ENCODE results near the gene ST3GAL2. TPM values are rescaled to one million over a fixed set of nuclear protein-coding genes. Genes with fewer than 3 reads are reported as not detected.
"Not testable (repeated sequence)": the region's sequence is repeated elsewhere in the genome, so short reads cannot be mapped to it uniquely, and the experiment has no call there.

Gene ST3GAL2
- total RNA-seq, 2 donors from 2014 or later: 11.8 to 14.4 TPM

DNA sequence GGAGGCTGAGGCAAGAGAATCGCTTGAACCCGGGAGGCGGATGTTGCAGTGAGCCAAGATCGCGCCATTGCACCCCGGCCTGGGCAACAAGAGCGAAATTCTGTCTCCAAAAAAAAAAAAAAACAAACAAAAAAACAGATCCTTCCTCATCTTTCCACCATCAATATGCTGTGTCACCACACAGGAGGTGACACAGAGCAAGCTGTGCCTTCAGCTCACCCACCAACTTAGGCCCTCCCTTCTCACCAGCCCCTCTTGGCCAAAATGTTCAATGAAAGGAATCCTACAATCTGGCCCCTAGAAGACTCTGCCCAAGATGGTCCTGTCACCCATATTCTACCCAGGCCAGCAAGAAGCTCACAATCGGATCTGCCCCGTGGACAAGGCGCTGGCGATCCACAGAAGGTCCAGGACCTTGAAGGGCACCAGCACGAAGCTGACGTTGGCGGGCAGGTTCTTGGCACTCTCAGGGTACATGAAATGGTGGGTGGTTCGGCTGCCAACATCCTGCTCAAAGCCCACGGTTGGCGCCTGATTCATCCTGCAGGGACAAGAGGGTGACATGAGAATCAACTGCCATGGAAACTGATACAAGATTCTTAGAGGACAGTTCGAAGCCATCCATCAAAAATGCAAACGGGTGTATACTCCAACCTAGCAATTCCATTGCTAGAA is 50.8 kb downstream of the ST3GAL2 start:
- ATAC-seq: no peak
- Mint-ChIP-seq H3K27ac (no peak overlapping the region), H3K27me3 (no peaks in the 10 kb centered on the region), H3K36me3 (ENCODE audit: low read depth) (peaks cover 5% of the 10 kb centered on the region), H3K4me1 (peaks cover 2% of the 10 kb centered on the region), H3K4me3 (no peak overlapping the region)
- no peaks in the 10 kb centered on the region for H3K9me3 ChIP-seq (ENCODE audit: control insufficient read depth, low read length, poor library complexity, severe bottlenecking)
- DNase-seq: no peak

DNA sequence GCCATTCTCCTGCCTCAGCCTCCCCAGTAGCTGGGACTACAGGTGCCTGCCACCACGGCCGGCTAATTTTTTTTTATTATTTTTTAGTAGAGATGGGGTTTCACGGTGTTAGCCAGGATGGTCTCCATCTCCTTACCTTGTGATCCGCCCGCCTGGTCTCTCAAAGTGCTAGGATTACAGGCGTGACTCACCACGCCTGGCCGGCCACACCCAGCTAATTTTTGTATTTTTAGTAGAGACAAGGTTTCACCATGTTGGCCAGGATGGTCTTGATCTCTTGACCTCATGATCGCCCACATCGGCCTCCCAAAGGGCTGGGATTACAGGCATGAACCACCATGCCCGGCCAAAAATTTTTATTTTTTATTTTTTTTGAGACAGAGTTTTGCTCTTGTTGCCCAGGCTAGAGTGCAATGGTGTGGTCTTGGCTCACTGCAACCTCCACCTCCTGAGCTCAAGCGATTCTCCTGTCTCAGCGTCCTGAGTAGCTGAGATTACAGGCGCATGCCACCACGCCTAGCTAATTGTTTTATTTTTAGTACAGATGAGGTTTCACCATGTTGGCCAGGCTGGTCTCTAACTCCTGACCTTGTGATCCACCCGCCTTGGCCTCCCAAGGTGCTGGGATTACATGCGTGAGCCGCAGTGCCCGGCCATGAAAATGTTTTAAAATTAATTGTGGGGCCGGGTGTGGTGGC is 52.5 kb downstream of the ST3GAL2 start:
- ATAC-seq; H3K27me3 Mint-ChIP-seq; H3K27ac Mint-ChIP-seq; H3K9me3 ChIP-seq (ENCODE audit: control insufficient read depth, low read length, poor library complexity, severe bottlenecking); H3K4me1 Mint-ChIP-seq; H3K4me3 Mint-ChIP-seq; DNase-seq; H3K36me3 Mint-ChIP-seq (ENCODE audit: low read depth): not testable (repeated sequence)

DNA sequence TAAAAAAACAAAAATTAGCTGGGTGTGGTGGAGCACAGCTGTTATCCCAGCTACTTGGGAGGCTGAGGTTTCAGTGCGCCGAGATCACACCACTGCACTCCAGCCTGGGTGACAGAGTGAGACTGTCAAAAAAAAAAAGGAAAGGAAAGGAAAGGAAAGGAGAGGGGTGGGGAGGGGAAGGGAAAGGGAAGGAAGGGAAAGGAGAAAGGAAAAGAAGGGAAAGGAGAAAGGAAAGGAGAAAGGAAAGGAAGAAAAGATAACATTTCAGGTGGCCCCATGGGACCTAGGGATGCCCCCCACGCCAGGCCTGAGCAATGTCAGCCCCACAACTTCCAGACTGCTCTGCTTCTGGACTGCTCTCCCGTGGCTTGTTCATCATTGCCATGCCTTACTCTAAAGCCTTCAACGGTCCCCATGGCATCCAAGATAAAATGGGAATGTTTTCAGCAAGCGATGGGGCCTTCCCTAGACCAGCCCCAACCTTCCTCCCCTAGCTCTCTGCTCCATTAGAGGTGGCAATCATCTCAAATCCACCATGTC is 55.4 kb downstream of the ST3GAL2 start:
- no peak for ATAC-seq
- Mint-ChIP-seq H3K27ac (no peak overlapping the region), H3K4me3 (peak overlapping the region; percentile 43), H3K4me1 (peaks cover 9% of the 10 kb centered on the region), H3K36me3 (ENCODE audit: low read depth) (peaks cover 5% of the 10 kb centered on the region), H3K27me3 (no peaks in the 10 kb centered on the region)
- H3K9me3 ChIP-seq (ENCODE audit: control insufficient read depth, low read length, poor library complexity, severe bottlenecking): no peaks in the 10 kb centered on the region
- DNase-seq: no peak

DNA sequence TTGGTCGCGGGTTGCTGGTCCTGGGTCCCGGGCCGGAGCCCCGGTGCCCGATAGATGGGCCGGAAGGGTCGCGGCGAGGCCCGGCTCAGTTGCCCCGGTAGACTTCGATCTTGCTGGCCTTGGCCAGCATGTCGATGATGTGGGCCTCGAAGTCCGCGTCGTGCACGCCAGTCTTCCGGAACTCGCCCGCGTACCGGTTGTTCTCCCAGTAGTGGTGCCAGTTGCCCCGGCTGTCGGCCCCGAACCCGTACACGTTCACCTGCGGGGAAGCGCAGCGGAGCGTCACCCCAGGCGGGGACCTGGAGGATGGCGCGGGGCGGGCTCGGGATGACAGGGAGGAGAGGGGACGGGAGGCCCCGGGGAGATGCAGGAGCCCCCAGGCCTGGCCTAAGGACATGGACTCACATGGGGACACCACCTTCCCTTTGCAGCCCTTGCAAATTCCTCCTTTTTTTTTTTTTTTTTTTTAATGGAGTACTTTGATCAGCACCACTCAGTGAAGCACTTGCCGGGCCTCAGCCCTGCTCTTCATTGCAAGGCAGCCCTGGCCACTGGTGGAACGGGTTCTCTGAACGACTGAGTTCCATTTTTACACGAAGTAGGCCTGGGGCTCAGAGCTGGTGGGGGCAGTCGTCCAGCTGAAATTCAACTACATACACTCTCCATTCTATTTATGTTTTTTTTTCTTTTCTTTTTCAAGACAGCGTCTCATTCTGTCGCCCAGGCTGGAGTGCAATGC is 57.1 kb downstream of the ST3GAL2 start:
- H3K9me3 ChIP-seq (ENCODE audit: control insufficient read depth, low read length, poor library complexity, severe bottlenecking): no peaks in the 10 kb centered on the region
- Mint-ChIP-seq H3K27me3 (no peaks in the 10 kb centered on the region), H3K27ac (peak overlapping the region; percentile 83), H3K36me3 (ENCODE audit: low read depth) (peaks cover 3% of the 10 kb centered on the region), H3K4me1 (peaks cover 13% of the 10 kb centered on the region), H3K4me3 (peak overlapping the region; percentile 97)
- ATAC-seq: peak; percentile 26
- no peak for DNase-seq

DNA sequence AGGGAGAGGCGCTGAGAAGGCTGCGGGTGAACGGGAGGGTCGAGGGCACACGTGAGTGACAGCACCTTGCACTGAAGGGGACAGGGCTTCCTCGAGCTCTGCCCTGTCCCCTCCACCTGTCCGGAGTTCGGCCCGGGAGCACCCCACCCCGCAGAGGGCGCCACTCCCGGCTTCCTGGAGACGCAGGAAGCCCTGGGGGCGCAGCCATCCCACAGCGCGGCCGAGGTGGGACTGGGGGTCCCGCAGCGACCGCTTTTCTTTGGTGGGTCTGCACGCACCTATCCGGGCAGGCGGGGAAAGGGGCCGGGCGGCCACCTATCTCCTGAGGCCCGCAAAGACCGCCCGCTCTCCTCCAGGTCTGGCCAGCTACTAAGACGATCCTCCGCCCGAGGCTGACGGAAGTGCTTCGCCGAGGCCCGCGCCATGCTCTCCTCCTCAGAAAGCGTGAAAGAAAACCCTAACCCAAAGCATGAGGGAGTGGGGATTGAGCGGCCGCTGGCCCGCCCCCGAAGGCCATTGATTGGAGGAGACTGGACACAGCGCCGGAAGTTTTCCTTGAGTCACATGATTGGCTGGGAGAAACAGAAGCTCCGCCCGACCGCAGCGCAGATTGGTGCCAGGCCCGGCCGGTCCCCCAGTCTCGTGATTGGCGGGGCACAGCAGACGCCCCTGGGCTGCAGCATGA is 57.8 kb downstream of the ST3GAL2 start:
- H3K27me3 Mint-ChIP-seq: no peaks in the 10 kb centered on the region
- H3K4me3 Mint-ChIP-seq: peak overlapping the region; percentile 97
- no peaks in the 10 kb centered on the region for H3K9me3 ChIP-seq (ENCODE audit: control insufficient read depth, low read length, poor library complexity, severe bottlenecking)
- H3K27ac Mint-ChIP-seq: peak overlapping the region; percentile 83
- peak; percentile 95 for ATAC-seq
- peaks cover 13% of the 10 kb centered on the region for H3K4me1 Mint-ChIP-seq
- H3K36me3 Mint-ChIP-seq (ENCODE audit: low read depth): peaks cover 3% of the 10 kb centered on the region
- peak; percentile 86 to 93 (median 88) for DNase-seq

DNA sequence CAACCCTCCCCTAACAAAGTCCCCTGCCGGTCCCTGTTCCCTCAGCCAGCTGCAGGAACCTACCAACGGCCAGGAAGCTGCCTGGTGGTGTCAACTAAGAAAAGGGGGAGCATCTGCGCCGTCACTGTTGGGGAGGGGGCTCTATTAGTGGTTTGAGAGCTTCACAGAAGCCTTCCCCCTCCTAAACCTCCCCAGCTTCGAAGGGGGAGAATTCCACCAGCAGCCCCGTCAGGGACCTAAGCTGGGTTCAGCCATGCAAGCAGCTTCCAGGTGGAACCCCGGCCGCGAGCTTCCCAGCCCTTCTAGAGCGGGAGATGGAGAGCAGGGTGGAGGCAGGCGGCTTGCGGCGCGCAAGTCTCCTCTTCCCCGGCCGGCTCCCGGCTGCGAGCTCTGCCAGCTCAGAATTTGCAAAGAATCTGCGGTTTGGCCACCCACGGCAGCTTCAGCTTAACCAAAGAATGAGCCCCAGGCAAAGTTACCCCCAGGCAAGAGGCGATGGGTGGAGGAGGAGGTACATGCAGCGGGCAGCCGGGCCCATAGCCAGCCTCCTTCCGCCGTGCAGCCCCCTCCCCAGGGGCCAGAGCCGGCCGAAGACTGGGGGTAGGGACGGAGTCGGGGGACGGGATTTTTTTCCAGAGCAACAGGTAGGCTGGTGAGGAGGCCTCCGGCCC is 58.5 kb downstream of the ST3GAL2 start:
- DNase-seq (peak; percentile 24 to 46 (median 42)), ATAC-seq (peak; percentile 23)
- H3K4me1 Mint-ChIP-seq: peaks cover 13% of the 10 kb centered on the region
- no peaks in the 10 kb centered on the region for H3K9me3 ChIP-seq (ENCODE audit: control insufficient read depth, low read length, poor library complexity, severe bottlenecking)
- H3K36me3 Mint-ChIP-seq (ENCODE audit: low read depth): peaks cover 3% of the 10 kb centered on the region
- peak overlapping the region; percentile 97 for H3K4me3 Mint-ChIP-seq
- no peaks in the 10 kb centered on the region for H3K27me3 Mint-ChIP-seq
- H3K27ac Mint-ChIP-seq: peak overlapping the region; percentile 83

DNA sequence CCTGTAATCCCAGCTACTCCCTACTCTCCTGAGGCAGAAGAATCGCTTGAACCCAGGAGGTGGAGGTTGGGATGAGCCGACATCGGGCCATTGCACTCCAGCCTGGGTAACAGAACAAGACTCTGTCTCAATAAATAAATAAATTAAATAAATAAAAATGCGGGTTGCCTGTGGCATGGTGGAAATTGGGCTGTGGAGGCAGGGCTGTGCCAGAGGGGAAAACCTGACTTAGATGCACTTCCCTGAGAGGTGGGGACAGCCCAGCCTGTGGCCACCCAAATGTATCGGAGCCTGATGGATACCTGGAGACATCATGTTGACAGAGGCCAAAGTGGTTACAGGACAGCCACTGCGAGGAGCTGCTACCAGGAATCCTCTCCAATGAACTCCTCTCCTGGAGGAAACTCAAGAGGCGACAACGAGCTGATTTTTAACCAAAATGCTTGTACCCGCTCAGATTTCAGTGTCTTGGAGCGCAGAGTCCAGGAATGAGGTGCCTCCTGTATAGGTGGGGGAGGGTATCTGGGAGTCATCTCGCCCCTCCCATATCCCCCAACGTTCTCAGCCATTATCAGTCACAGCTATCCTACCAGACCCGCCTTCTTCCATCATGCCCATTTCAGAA is 59.9 kb downstream of the ST3GAL2 start:
- H3K27ac Mint-ChIP-seq: no peak overlapping the region
- peaks cover 13% of the 10 kb centered on the region for H3K4me1 Mint-ChIP-seq
- no peaks in the 10 kb centered on the region for H3K9me3 ChIP-seq (ENCODE audit: control insufficient read depth, low read length, poor library complexity, severe bottlenecking)
- ATAC-seq: no peak
- DNase-seq: no peak
- H3K27me3 Mint-ChIP-seq: no peaks in the 10 kb centered on the region
- no peaks in the 10 kb centered on the region for H3K36me3 Mint-ChIP-seq (ENCODE audit: low read depth)
- no peak overlapping the region for H3K4me3 Mint-ChIP-seq

DNA sequence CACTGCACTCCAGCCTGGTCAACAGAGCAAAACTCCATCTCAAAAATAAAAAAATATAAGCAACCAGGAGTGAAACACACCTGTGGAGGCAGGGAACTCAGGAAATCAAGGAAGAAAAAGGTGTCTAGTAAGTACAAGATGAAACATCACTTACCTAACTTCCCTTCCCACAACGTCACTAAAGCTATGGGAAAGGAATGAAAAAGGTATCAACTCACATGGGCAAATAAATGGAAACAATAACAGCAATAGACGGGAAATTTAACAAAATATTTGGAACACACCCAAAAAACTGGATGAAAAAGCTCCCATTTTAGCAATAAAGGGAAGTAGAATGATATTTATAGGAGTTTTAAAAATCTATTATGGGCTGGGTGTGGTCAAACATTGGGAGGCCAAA is 61.1 kb downstream of the ST3GAL2 start:
- Mint-ChIP-seq H3K36me3 (ENCODE audit: low read depth) (no peaks in the 10 kb centered on the region), H3K4me3 (peak overlapping the region; percentile 68), H3K27me3 (no peaks in the 10 kb centered on the region), H3K4me1 (peaks cover 13% of the 10 kb centered on the region), H3K27ac (peak overlapping the region; percentile 72)
- no peaks in the 10 kb centered on the region for H3K9me3 ChIP-seq (ENCODE audit: control insufficient read depth, low read length, poor library complexity, severe bottlenecking)
- DNase-seq (no peak), ATAC-seq (no peak)

DNA sequence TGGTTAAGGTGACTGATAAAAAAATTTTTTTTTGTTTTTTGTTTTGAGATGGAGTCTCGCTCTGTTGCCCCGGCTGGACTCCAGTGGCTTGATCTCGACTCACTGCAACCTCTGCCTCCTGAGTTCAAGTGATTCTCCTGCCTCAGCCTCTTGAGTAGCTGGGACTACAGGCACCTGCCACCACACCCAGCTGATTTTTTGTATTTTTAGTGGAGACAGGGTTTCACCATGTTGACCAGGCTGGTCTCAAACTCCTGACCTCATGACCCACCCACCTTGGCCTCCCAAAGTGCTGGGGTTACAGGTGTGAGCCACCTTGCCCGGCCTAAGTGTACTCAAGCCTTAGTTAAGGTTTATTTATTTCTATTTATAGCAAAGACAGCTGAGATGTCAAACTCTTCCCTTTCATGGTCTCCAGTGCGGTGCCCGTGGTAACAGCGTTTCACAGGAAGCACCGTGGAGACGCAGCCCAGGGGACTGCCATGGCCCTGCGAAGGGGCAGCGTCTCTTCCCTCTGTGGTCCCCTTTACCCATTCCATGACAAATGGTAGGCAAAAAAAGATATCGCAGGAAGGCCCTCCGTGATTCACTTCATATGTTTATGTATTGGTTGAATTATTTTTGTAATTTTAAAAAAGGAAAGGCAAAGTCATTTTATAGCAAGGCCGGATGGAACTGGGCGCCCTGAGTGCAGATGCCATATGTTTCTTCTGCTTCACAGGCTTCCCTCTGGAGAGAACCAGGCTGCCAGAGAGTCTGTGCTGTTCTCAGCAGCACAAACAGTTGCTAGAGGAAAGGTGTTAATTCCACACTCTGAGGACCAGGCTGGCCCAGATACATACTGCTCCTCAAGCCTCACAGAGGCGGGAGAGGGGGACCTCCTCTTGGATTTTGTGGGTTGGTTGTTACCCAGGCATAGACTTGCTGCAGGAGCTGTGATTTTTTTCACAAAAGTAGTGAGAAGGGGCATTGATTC is 63.0 kb downstream of the ST3GAL2 start:
- ATAC-seq (no peak), DNase-seq (no peak)
- H3K36me3 Mint-ChIP-seq (ENCODE audit: low read depth): peaks cover 6% of the 10 kb centered on the region
- H3K9me3 ChIP-seq (ENCODE audit: control insufficient read depth, low read length, poor library complexity, severe bottlenecking): no peaks in the 10 kb centered on the region
- H3K27me3 Mint-ChIP-seq: no peaks in the 10 kb centered on the region
- no peak overlapping the region for H3K4me3 Mint-ChIP-seq
- peaks cover 8% of the 10 kb centered on the region for H3K4me1 Mint-ChIP-seq
- H3K27ac Mint-ChIP-seq: peak overlapping the region; percentile 75

DNA sequence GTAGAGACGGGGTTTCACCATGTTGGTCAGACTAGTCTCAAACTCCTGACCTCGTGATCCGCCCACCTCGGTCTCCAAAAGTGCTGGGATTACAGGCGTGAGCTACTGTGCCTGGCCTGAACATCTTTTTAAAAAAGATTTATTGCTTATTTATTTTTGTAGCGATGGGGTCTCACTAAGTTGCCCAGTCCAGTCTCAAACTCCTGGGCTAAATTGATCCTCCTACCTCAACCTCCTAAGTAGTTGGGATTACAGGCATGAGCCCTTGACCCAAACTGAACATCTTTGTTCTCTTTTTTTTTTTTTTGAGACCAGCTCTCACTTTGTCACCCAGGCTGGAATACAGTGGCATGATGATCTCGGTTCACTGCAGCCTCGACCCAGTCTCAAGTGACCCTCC is 64.7 kb downstream of the ST3GAL2 start:
- Mint-ChIP-seq H3K36me3 (ENCODE audit: low read depth) (peaks cover 6% of the 10 kb centered on the region), H3K27ac (no peak overlapping the region)
- no peak for ATAC-seq

DNA sequence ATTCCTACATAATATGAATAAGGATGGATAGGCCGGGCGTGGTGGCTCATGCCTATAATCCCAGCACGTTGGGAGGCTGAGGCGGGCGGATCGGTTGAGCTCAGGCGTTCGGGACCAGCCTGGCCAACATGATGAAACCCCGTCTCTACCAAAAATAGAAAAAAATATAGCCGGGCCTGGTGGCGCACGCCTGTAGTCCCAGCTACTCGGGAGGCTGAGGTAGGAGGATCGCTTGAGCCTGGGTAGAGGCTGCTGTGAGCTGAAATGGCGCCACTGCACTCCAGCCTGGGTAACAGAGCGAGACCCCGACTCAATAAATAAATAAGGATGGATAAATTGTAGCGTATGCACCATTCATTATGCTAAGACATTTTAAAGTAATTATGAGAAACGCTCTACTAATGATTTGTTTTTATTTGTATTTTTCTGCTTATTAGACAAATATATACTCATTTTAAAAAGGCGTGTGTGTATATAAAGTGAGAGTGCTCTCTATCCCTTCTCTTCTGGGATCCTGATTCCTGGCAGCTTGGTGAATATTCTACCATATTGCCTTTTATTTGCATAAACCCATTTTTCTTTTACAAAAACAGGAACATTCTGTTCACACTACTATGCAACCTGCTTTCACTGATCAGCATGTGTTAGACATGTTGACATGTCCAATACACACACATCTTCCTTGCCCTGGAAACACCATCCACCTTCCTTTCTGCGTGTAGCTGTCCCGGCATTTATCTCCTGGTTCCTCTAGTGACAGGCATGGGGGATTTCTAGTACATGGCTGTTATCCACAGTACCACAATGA is 65.8 kb downstream of the ST3GAL2 start:
- H3K9me3 ChIP-seq (ENCODE audit: control insufficient read depth, low read length, poor library complexity, severe bottlenecking): no peaks in the 10 kb centered on the region
- Mint-ChIP-seq H3K4me3 (no peak overlapping the region), H3K36me3 (ENCODE audit: low read depth) (peaks cover 6% of the 10 kb centered on the region), H3K27ac (no peak overlapping the region), H3K4me1 (peaks cover 7% of the 10 kb centered on the region), H3K27me3 (no peaks in the 10 kb centered on the region)
- DNase-seq (no peak), ATAC-seq (no peak)

More for the DNA sequence above, 64.7 kb downstream of the ST3GAL2 start:
- DNase-seq: no peak
- no peaks in the 10 kb centered on the region for H3K9me3 ChIP-seq (ENCODE audit: control insufficient read depth, low read length, poor library complexity, severe bottlenecking)
- Mint-ChIP-seq H3K4me1 (peaks cover 7% of the 10 kb centered on the region), H3K4me3 (no peak overlapping the region), H3K27me3 (no peaks in the 10 kb centered on the region)

Measured in T-helper 17 cell (primary cell).